Middle frontal gyrus (tissue), 1 donor: ENCODE results near the gene ULBP2.
A peak's percentile ranks its signal among the peaks of the same experiment; 100 is the strongest.
"Not testable (repeated sequence)": the region's sequence is repeated elsewhere in the genome, so short reads cannot be mapped to it uniquely, and the experiment has no call there.

Experiments used
- DNase-seq: peaks from one replicate; pipeline ENCODE4 v3.0.0-alpha.2; 2015; ENCODE audit warnings: low spot score; ENCODE audit errors: extremely low spot score

The ULBP2 gene

DNA sequence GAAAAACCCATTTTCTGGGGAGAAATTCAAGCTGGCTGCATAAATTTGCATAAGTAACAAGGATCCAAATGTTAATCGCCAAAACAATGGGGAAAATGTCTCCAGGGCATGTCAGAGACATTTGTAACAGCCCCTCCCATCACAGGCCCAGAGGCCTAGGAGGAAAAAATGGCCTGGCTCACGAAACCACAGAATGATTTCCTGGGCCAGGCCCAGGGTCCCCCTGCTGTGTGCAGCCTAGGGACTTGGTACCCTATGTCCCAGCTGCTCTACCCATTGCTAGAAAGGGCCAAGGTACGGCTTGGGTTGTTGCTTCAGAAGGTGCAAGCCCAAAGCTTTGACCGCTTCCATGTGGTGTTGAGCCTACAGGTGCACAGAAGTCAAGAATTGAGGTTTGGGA lies 33.3 kb upstream of the ULBP2 start:
- not testable (repeated sequence) for DNase-seq

DNA sequence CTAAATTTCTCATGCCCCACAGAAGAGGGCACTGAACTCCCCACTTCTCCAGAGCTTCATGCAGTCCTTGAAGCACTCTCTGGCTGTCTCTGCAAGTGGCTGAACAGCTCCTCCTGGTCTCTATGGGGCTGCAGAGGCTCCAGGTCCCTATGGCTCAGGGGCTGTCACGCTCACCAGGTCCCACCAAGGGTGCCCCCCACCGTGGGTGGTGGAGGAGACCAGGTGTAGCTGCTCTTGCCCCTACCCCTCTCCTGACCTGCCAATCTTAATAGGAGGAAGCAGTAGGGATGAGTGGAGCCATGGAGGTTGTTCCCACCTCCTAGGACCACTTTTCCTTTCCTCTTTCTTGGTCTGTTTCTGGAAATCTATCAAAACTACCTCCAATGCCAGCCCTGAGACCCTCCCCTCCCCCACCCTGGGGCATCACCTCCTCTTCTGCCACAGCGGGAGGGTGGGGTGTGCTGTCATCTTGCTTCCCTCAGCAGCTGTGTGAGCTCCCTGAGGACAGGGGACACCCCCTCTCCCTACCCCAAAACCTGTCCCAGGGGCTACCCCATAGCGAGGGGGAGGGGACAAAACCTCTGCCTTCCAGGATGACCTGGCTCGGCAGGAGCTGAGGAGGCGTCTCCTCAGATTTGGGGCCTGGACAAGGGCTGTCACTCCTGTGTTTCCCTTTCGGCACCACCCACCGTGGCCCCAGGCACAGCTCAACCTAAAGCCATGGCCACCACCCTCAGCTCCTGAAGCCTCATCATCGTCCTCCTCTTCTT lies 31.9 kb upstream of the ULBP2 start:
- no peak for DNase-seq

DNA sequence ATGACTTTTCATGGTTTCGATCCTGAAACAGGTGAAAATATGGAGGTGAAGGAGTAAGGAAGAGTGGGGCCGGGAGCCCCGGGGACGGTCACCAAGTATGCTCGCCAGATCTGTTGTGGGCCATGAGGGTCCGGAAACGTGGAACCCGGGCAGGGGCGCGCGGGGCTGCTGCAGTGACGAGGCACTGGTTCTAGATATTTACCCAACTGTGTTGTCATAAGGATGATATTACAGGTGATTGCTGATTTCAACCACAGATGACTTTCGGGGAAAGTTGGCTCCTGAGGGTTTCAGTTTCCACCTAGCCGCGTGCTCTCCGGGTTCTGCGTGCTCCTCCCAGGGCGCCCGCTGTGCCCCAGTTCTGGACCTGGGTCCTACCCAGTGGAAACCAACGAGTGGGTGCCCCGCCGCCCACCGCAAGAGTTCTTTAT lies 31.1 kb upstream of the ULBP2 start:
- DNase-seq, result no peak

DNA sequence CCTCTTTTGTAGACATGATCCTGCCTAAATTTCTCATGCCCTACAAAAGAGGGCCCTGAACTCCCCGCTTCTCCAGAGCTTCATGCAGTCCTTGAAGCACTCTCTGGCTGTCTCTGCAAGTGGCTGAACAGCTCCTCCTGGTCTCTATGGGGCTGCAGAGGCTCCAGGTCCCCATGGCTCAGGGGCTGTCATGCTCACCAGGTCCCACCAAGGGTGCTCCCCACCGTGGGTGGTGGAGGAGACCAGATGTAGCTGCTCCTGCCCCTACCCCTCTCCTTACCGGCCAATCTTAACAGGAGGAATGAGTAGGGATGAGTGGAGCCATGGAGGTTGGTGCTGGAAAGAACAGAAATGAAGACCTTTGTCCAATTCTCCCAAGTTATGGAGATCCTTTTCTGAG lies 29.1 kb upstream of the ULBP2 start:
- DNase-seq, result not testable (repeated sequence)

DNA sequence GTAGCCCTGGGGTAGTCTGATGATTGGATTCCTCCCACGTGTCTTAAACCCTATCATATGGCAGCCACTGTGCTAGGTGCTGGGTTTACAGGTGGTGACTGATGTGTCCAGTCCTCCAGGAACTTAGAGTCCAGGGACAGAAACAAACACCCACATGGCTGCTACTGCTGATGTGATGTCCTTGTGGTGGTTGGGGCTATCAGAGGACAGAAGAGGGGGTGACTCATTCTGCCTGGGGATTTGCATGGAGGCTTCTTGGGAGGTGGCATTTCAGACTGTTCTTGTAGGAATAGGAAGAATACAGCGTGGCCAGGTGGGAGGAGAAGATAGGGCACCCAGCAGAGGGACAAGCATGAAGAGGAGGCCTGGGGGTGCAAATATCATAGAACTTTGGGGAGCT lies 28.7 kb upstream of the ULBP2 start:
- no peak for DNase-seq

DNA sequence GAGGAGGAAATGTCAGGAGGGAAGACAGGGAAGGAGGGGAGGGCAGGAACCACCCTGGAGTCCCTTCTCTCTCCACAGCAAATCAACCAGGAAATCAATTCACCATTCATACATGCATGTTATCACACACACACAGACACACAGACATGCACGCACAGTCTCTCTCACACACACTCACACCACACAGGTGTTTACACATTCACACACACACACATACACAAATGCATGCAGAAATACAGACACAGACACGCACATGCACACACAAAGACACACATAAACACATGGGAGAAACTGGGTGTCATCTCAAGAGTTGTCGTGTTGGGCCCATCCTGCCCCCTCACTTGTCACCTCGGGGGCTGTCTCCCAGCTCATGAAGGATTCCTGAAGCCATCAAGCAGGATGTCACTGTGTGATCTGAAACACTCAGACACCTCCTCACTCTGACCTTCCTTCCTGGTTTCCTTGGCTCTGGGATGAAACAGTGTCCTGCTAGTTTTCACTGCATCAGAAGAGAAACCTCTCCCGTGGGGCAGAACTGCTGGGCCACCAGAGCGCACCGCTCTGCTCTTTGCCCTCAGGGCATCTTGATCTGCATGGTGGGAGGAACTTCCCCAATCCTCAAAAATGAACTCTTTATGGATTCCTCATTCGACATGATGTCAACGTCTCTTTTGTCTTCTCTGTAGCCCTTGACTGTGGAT lies 28.1 kb upstream of the ULBP2 start:
- no peak for DNase-seq

DNA sequence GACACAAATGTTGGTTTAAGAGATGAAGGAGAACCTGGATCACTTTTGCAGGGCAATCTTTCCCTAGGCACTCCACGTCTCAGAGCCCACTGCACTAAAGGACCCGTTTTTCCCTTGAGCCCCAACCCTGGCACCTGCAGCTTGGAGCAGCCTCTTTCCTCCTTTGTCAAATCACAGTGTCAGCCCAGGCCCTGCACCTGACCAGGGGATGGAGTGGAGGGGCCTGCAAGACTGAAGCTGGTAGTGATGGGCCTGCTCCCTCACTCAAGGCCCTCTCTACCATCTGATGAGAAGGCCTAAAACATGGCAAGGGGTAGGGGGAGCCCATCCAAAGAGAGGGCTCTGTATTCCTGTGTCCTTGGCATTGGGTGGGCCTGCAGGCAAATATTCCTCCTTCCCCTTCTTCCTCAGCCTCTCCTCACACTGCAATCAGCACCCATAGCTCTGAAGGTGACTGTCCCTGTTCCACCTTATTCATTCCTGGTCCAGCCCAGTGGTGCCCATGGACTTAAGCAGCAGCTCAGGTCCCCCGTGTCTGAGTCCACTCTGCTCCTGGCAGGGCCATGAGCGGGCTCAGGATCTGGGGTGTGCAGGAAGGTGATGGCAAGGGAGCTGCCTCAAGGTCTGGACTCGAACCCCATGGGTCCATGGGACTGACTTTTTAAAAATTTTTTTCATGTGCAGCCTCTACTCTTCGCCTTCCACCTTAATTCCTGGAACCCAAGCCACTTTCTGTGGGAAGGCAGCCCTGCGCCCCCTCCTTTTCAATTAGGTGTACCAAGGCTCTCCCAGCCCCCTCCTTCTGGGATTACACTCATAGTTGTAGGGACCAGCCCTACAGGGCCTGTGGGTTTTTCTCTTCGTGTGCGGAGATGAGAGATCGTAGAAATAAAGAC lies 25.6 kb upstream of the ULBP2 start:
- no peak for DNase-seq

DNA sequence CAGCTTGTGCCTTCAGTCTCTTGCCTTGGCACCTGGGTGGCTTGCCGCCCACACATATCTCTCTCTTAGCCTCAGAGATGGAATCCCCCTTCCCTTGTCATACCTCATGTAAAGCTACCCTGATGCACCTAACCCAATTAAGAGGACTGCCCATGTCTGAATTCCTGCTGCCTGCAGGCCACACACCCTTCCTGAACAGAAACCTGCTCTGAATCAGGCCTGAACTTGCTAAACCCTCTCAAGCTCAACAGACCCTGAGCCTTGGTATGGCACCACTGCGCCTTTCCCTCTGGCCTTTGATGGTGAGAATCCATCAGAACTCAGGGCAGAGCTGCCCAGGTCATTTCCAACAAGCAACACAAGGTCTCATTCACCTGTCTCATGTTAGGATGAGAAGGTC lies 24.1 kb upstream of the ULBP2 start:
- DNase-seq, result no peak

DNA sequence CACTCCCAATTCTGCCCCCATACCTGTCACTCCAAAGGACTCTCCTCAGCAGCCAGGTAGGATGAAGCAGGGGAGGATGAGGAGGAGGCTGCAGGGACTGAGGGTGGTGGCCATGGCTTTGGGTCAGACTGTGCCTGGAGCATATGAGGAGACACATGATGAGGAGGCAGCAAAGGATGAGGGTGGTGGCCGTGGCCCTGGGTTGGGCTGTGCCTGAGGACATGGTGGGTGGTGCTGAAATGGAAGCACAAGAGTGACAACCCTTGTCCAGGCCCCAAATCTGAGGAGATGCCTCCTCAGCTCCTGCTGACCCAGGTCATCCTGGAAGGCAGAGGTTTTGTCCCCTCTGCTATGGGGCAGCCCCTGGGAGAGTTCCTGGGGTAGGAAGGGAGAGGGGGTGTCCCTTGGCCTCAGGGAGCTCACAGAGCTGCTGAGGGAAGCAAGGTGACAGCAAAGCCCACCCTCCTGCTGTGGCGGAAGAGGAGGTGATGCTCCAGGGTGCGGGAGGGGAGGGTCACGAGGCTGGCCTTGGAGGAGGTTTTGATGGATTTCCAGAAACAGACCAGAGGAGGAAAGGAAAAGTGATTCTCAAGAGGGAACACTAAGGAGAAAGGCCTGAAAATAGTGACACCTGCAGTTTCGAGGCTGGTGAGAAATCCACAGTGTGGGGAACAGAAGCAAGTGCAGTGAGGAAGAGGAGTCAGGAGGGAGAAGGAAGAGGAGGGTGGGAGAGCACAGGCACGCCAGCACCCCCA lies 23.5 kb upstream of the ULBP2 start:
- DNase-seq, result no peak

DNA sequence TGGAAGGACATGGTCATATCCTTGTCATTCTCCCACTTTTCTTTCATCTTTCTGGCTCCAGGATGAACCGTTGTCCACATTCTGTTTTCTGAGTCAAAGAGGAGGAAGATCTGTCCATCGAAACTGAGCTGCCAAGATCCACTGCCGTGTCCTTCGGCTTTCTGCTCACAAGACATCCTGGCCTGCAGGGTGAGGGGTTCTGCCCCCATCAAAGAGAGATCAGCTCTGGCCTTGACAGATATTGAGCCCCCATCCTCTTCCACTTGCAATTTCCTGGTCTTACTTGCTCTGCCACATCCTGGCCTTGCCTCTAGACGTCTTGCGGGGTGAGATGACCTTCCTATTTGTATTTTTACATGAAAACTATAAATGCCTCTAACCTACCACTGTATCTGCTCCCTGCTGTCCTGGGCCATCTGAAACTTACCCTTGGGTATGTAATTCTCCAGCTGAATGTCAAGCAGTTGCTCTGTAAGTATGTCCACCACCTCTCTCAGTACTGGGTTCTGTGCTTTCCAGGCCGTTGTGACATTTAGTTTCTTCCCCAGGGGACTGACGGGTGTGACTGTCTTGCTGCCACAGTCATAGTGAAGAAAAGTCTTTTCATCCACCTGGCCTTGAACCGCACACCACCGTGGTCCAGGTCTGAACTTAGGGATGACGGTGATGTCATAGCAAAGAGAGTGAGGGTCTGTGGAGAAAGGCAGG lies 22.5 kb upstream of the ULBP2 start:
- DNase-seq, result not testable (repeated sequence)

DNA sequence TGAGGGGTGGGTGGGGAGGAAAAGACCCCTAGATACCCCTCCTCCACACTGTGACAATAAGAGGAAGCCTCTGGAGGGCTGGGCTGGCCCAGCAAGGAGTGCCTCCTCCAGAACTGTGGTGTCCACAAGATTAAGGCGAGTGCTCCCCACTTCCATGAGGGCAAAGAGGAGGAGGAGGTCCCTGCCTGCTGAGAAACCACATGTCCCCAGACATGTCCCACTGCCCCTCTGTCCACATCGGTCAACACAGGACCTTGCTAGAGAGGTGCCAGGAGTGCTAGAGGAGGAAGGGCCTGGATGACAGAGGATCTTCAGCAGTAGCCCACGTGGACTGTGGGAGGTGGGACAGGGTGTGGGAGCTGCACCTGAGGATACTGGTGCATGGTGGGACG lies 22.0 kb upstream of the ULBP2 start:
- no peak for DNase-seq

DNA sequence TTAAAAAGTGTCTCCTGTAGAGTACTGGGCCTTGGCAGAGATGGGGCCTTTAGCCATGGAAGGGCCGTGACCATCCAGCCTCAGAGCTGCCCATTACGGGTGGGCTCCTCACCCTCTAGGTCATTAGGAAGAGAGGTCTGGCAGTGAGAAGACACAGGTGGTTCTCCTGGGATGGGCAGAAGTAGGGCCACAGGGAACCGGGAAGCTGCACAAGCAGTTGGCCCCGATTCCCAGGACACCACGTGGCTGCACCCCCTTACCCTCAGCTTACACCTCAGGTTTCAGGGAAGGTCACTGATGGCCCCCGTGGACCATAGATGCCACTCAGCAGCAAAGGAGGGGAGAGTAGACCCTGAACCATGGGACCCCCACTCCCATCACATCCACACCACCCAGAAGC lies 20.5 kb upstream of the ULBP2 start:
- DNase-seq, result no peak

DNA sequence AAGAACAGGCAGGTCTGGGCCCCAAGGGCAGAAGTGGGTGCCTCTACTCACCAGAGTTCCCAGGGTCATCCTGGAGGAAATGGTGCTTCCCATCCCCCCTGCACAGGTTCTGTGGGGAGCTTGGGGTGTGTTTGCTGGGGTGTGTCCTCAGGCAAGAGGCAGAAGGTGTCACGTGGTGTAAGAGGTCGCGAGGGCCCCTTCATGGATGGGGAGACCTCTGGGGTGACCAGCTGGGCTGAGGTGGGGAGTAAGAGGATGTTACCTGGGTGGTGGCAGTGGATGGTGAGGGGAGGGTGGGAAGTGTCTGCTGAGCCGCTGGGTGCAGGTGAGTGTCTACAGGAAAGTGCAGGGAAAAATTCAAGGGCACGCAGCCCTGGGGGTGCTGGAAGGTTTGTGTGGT lies 19.7 kb upstream of the ULBP2 start:
- not testable (repeated sequence) for DNase-seq

DNA sequence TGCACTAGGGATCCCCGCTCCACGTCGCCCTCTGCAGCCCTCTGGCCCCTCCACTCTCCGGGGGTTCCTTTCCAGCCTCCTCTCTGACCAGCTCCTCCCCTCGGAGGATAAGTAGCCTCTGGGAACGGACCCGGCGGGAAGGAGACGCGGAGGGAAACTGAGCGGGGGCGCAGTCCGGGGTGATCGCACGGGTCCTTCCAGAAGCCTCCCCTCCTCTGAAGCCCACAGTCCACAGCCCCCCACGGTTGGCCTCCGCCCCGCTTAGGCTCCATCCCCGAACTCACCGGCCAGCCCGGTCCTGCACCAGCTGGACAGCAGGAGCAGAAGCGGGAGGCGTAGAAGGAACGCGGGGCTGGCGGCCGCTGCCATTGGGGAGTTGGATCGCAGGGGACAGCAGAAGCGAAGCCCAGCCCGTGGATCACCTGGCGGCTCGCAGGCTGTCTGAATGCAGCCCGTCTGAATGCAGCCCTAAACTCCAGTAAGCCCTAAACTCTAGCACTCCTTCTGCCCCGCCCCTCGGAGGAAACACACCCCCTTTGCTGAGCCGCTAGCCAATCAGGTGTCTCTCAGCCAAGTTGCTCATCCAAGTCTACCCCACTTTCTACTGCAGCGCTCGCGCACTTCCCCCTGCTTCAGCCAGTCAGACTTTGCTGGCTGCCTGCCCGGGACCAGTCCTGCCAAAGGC lies 19.0 kb upstream of the ULBP2 start, which contains the start of gene RAET1G:
RAET1G (minus strand) TSS at position 480 of the 685 bp plus-strand sequence; CDS start at position 369, 111 bp downstream.
- DNase-seq, result peak; percentile 27

DNA sequence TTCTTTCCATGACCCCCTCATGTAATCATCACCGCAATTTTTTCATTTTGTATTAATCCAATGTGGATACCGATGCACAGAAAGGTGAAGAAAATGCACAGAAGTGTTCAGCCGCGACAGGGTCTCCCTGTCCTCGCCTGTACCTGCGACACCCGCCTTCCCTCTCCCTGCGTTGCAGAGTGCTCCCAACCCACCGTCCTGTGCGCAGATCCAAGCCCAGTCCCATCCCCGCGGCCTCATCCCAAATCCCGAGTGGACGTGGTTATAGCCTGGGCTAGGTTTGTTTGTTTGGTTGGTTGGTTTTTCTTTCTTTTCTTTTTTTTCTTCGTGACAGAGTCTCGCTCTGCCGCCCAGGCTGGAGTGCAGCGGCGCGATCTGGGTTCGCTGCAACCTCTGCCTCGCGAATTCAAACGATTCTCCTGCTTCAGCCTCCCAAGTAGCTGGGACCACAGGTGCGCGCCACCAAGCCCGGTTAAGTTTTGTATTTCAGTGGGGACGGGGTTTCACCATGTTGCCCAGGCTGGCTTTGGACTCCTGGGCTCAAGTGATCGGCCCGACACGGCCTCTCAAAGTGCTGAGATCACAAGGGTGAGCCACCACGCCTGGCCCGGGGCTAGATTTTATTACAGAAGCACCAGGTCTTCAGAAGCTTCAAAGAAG lies 18.4 kb upstream of the ULBP2 start:
- DNase-seq, result no peak

DNA sequence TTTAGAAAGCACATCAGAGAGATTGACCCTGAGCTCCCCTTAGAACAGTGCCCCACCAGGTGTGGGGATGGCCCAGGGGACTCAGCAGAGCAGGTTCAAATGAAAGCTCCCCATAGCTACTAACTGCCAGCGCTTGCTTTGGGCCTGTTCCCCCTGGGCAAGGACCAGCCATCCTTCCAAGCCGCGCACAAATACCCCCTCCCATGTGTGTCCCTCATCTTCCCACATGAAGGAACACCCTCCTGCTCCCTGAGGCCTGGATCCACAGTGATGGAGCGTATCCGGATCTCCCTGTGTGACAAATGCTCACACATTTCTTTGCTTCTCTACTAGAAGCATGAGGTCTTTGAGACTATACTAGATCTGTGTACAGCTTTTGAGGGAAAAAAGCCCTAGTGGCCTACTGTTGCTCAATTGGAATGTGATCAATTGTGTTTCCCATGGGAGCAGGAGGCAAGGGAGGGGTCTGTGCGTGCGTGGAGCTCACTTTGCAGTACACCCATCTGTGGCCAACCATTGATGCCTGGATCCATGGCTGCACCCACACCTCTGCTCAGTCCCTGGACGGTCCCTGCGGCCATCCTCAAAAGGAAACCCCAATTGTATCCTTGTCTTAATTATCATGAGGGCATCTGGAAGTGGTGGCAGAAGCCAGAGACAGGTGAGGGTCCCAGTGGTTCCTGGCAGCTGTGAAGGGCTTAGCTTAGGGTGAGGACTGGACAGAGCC lies 17.4 kb upstream of the ULBP2 start:
- no peak for DNase-seq

DNA sequence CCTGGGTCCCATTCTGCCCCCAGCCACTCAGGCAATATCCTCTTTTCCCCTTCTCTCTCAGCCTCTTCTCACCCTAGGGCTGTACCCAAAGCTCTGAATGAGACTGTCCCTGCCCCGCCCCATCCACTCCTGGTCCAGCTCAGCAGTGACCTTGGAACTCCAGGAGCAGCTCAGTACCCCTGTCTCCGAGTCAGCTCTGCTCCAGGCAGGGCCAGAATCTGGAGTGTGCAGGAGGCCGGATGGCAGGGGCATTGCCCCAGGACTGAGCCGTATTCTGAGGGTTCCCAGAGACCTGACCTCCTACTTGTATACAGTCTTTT lies 16.9 kb upstream of the ULBP2 start:
- DNase-seq, result no peak

DNA sequence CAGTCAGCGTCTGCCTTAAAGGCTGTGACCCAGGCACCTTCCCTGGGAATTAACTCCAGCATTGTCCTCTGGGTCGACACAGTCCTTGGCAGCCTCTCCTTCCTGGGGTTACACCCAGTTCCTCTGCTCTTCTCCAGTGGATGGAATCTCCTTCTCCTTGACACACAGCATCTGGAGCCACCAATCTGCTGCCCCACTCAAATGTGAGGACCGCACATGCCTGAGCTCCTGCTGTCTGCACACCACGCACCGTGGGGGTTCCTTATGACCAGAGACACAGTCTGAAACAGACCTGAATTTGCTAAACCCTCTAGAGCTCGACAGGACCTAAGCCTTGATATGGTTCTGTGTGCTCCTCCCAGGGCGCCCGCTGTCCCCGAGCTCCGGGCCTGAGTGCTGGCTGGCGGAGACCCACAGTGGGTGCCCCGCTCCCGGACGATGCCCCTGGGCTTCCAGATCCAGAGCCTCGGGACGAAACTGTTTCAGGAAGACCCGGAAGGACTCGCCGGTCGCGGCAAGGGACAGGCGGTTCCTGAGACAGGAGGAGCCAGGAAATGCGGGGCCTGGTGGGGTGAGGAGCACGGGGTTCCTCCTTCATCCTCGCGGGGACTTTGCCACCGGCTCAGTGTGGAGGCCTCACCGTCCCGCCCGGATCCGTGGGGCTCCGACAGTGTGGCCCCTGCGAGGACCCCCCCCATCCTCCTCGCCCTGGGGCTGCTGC lies 16.4 kb upstream of the ULBP2 start:
- no peak for DNase-seq
